ENCODE measurements around the gene NRDC.

NRDC gene, protein sequence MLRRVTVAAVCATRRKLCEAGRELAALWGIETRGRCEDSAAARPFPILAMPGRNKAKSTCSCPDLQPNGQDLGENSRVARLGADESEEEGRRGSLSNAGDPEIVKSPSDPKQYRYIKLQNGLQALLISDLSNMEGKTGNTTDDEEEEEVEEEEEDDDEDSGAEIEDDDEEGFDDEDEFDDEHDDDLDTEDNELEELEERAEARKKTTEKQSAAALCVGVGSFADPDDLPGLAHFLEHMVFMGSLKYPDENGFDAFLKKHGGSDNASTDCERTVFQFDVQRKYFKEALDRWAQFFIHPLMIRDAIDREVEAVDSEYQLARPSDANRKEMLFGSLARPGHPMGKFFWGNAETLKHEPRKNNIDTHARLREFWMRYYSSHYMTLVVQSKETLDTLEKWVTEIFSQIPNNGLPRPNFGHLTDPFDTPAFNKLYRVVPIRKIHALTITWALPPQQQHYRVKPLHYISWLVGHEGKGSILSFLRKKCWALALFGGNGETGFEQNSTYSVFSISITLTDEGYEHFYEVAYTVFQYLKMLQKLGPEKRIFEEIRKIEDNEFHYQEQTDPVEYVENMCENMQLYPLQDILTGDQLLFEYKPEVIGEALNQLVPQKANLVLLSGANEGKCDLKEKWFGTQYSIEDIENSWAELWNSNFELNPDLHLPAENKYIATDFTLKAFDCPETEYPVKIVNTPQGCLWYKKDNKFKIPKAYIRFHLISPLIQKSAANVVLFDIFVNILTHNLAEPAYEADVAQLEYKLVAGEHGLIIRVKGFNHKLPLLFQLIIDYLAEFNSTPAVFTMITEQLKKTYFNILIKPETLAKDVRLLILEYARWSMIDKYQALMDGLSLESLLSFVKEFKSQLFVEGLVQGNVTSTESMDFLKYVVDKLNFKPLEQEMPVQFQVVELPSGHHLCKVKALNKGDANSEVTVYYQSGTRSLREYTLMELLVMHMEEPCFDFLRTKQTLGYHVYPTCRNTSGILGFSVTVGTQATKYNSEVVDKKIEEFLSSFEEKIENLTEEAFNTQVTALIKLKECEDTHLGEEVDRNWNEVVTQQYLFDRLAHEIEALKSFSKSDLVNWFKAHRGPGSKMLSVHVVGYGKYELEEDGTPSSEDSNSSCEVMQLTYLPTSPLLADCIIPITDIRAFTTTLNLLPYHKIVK

GRCh38 chr1:51878616-51879336, at the start of gene NRDC:
NRDC (minus strand) TSS chr1:51878727; CDS start chr1:51878615, 112 bp downstream.
- peak; percentile 97 to 99 for DNase-seq (ENCODE audit: low read depth in 2 of 2)

DNA sequence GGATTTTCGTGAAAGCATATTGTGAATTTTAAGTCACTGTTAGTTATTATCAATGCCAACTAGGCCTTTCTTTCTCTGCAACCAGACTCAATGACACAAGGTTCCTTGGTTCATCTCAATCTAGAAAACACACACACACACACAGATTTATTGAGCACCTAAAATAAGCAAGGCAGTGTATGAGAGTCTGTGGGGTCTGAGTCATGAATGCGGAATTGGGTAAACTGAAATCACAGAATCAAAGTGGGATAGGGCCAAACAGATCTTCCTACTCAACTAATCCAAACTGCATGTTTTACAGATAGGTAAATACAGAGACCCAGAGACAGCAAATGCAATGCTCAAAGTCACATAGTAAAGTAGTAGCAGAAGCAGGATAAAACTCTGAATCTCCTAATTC, 48.5 kb upstream of the NRDC start:
- no peak for DNase-seq (ENCODE audit: low read depth in 2 of 2)

DNA sequence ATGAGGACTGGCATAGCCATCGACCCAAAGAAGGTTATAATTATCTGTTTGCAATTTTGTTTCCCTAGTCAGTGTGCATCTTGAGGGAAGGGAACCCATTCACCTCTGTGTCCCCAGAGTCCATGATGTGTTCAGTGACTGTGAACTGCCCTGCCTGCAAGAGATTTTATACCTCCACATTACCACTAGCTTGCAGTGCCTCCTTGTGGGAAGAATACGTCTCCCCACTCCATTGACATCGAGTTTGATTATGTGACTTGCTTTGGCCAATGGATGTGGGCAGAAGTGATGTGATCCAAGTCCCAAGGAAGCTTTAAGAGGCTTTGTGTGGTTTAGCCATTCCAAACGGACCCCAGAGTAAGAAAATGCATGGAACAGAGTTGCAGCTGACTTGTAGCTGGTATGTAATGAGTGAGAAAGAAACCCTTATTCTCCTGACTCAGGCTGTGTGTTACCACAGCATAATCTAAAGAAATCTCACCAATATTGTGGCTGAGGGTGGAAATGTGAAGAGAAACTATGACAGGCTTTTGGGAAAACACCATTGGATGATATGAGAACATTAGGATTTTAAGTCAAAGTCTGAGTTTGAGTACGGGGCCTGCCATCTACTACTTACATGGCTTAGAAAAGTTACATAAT, 47.8 kb upstream of the NRDC start:
- no peak for DNase-seq (ENCODE audit: low read depth in 2 of 2)

DNA sequence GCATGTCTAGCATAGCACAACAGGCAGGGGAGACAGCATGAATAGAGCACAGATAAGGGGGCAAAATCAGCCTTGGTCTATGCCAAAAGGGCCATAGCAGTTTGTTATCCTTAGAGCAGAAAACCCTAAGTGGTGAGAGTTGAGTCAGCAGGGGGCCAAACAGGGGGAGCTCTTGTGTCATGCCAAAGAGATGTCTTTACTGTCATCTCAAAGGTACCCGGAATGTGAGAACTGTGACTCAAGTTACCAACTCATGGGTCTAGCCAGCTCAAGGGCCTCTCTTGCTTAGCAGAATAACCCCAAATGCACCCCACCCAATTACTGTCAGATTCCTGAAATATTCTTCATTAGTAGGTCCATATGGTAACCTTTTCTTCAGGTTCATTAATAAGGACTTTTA, 45.9 kb upstream of the NRDC start:
- DNase-seq (ENCODE audit: low read depth in 2 of 2) = no peak

DNA sequence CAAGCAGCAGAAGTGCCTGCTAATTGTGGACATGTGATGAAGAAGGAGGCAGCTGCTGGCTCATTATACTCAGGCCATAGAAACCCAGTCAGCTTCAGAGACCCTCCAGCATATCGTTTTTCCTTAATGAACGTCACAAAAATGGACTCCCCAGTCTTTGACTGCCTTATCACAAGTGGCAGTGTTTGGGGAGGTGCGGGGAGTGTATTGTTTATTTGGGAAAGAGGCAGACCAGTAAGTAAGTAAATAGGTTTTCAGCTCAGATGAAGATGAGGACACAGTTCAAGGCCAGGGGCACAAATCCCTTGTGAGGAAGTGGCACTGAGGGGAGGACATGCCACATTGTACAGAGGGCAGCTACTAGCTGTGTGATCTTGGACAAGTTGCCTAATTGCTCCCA, 43.5 kb upstream of the NRDC start:
- no peak for DNase-seq (ENCODE audit: low read depth in 2 of 2)

DNA sequence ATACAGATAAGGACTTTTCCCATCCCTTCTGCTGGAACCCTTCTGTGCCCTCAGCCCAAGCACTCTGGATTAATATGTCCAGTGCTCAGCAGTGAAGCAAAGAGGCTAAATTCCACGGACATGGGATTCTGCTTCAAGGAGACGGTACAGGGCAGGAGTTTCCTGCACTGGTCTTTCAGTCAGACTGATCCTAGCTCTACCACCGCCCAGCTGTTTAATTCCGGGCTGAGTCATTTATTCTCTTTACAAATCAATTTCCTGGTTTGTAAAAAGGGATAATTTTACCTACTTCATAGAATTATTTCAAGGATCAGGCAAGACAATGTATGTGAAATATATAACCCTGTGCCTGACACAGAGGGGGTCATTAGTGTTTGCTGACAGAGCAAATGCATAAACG, 41.6 kb upstream of the NRDC start:
- DNase-seq (ENCODE audit: low read depth in 2 of 2) = no peak

DNA sequence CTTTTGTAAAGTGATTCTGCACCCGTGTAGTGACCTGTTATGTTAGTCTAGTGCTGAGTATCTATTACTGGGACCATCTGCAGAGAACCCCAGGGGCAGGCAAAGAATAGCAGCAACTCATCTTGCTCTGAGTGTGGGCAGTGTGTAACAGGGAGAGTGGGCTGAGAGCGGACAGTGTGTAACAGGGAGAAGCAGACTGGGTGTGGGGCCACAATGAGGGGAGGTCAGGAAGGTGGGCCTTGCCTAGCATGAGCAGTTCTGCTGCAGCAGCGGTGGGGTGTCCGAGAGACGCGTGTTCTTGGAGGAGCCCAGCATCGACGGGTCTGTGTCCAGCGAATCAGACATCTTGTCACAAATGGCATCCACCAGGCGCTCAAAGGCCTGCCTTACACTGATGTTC, 41.2 kb upstream of the NRDC start:
- DNase-seq (ENCODE audit: low read depth in 2 of 2) = no peak

DNA sequence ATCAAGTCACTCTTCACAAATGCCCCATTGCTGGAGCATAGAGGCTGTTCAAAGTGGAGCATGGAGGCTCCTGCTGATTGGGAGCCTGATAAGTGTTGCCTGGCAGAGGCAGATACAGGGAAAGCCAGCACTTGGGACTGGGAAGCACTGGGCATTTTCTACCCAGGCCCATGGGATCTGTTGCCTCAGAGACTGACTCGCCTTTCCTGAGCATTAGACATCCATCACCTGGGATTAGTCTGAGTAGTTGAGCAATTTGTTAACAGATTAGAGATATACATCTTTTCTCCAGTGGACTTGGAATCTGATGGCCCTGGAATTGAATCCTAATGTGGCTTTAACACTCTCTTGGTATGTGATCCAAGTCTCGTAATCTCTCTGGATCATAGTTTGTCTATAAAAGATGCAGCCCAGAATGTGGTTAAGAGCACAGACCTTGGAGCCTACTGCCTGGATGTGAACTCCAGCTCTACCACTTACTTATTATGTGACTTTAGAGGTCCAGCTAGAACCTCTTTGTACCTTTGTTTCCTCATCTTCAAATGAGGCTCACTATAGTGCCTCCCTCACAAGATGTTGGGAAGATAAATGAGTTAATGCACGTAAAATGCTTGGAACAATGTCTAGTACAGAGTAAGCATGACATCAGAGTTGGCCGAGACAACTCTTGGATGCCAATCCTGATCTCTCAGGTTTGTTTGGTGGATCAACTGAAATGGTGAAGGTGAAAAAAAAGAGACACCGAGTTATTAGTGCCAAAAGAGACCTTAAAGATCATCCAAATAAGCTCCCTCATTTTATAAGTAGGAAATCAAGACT, 38.3 kb upstream of the NRDC start:
- DNase-seq (ENCODE audit: low read depth in 2 of 2) = no peak

DNA sequence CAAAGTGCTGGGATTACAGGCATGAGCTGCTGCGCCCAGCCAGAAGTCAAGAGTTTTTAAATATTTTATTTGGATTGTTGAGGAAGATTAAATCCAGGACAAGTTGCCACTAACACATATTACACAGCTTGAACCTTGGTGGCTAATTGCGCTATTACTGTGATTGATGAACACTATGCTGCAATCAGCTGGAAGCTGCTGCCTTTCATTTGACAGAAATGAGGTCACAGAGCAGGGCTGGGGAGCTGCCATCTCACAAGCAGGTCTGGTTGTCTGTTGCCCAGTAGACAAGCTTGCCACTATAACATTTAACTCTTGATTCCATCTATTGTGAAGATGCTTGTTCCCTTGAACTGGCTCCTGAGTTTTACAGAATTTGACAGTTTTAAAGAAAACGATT, 37.4 kb upstream of the NRDC start:
- no peak for DNase-seq (ENCODE audit: low read depth in 2 of 2)

- no peak for DNase-seq (ENCODE audit: low read depth in 2 of 2)
These were observed 34.4 kb upstream of the NRDC start for GRCh38 chr1:51912881-51913280.

- DNase-seq (ENCODE audit: low read depth in 2 of 2) = no peak
These were observed 31.9 kb upstream of the NRDC start for GRCh38 chr1:51910221-51911000.

GRCh38 chr1:51908499-51908898, 30.0 kb upstream of the NRDC start:
- DNase-seq (ENCODE audit: low read depth in 2 of 2) = no peak

DNA sequence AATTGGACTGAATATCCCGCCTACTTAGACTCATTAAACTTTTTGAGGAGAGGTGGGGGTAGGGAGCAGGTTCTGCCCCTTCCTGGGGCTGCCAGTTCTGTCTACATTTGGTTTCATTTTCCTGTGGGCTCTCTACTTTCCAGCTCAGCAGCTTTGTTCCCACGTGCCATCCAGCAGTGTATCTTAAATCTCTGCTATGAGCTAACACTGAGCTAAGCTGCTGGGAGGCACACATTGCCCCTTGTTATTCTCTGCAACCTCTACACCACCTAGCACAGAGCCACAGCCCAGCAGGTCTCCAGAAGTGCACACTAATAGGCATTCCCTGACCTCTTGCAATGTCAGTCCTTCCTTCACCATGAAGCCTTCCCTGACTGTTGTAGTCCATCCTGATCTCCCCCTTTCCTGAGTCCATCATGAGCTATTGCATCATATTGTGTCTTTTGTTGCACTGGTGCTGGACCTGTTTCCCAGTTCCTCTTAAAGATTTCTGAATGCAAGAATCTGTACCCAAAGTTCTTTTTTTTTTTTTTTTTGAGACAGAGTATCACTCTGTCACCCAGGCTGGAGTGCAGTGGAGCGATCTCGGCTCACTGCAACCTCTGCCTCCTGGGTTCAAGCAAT, 28.7 kb upstream of the NRDC start:
- no peak for DNase-seq (ENCODE audit: low read depth in 2 of 2)

- no peak for DNase-seq (ENCODE audit: low read depth in 2 of 2)
These were observed 28.0 kb upstream of the NRDC start for GRCh38 chr1:51906306-51907078.

DNA sequence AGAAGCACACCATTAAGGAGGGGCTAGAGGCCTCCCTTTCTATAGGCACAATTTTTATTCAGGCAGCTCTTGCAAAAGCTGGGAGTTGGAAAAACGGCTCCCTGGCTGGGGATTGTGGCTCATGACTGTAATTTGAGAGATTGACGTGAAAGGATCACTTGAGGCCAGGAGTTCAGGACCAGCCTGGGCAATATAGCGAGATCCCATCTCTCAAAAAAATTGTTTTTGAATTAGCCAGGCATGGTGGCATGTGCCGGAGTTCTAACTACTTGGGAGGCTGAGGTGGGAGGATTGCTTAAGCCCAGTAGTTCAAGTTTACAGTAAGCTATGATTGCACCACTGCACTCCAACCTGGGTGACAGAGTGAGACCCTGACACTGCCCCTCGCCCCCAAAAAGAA, 23.9 kb upstream of the NRDC start:
- no peak for DNase-seq (ENCODE audit: low read depth in 2 of 2)

DNA sequence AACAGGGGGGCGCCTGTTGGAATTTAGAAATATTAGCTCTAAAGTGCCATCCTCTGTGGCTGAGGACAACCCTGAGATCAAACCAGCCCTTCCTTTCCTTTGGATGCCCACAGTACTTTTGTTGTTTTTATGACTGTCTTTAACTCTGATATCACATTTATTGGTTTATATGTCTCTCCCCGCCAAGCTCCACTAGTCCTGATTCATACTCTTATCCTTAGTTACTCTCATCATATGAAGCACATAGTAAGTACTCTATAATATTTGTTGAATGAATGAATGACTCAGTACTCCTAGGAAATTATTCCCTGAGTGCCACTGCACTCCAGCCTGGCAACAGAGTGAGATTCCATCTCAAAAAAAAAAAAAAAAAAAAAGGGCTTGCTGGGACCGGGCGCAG, 22.6 kb upstream of the NRDC start:
- no peak for DNase-seq (ENCODE audit: low read depth in 2 of 2)

DNA sequence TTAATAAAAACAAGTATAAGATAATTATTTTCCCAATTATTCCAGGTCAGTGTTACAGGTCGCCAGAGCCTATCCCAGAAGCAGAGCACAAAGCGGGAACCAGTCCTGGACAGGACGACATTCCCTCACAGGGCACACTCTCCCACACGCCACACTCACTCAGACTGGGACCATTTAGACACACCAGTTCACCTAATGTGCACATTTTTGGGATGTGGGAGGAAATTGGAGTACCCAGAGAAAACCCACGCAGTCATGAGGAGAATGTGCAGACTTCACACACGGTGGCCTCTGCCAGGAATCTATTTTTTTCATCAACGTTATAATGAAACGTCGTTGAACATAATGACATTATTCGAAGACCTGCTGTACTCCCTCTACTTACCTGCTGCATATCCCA, 20.5 kb upstream of the NRDC start:
- DNase-seq (ENCODE audit: low read depth in 2 of 2) = no peak

GRCh38 chr1:51898090-51898734, 19.7 kb upstream of the NRDC start:
- no peak for DNase-seq (ENCODE audit: low read depth in 2 of 2)
